HG02885 (cell line): Measurements from ENCODE around the gene SLC12A3.

Experiments used
- ATAC-seq: cut with Tn5 transposase; IDR thresholded peaks from one replicate; pipeline ENCODE4 v1.9.1; 2021; ENCODE audit warnings: mild to moderate bottlenecking; ENCODE audit not compliant: unreplicated experiment, poor library complexity

SLC12A3 gene

GRCh38 chr16:56886826-56887225 lies 21.8 kb downstream of the SLC12A3 start:
- no peak for ATAC-seq

DNA sequence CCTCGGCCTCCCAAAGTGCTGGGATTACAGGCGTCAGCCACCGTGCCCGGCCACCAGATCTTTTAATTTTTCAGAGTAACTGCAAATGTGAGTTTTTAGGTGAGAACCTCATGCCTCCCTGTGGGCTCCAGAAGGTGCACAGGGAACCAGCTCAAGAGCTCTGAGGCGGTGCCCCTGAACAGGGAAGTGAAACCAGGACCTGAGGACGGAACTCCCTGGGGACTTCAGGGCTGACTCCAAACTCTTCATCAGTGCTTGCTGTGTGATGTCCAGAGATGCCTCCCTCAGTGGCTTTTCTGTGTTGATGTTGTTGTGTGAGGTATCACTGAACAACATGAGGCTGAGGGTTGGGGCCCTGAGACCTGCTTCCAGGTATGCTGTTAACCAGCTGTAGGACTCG lies 23.8 kb downstream of the SLC12A3 start:
- ATAC-seq: peak; percentile 82

- ATAC-seq: peak; percentile 34
These were observed 24.2 kb downstream of the SLC12A3 start for GRCh38 chr16:56889206-56889605.

GRCh38 chr16:56891685-56892084 lies 26.7 kb downstream of the SLC12A3 start:
- ATAC-seq: no peak

DNA sequence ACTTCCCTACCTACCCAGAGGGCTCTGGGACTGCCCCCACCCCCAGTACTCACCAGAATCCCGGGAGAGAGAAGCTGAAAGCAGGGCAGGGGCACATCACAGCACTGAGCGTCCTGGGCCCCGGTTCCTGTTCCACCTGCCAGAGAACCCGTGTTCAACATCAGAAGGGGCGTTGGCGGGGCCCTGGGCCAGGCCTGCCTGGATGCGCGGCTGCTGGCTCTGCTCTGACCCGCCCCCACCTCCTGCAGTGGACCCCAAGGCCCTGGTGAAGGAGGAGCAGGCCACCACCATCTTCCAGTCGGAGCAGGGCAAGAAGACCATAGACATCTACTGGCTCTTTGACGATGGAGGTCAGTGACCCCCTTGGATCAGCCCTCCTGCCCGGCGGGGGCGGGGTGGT lies 27.7 kb downstream of the SLC12A3 start:
- ATAC-seq: no peak

DNA sequence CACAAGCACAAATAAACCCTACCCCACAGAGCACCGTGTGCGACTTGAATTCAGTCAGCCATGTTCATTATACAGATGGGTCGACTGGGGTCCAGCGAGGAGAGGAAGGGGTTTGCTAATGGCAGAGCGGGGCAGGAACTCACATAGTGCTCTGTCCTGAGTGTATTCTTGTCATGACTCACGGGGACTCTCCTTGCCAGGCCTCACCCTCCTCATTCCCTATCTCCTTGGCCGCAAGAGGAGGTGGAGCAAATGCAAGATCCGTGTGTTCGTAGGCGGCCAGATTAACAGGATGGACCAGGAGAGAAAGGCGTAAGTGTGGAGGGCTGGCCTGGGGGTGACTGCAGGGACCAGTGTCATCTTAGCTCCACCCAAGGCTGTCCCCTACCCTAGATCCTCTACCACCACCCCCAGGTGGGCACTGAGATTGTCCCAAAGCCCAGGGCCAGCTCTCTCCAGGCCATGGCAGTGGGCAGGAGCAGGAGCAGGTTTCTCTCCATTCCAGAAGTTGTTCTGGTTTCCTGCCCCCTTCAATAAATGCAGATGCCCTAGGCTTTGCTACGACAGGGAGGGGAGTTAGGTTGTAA lies 29.4 kb downstream of the SLC12A3 start:
- no peak for ATAC-seq

GRCh38 chr16:56895813-56896212 lies 30.8 kb downstream of the SLC12A3 start:
- ATAC-seq: no peak

DNA sequence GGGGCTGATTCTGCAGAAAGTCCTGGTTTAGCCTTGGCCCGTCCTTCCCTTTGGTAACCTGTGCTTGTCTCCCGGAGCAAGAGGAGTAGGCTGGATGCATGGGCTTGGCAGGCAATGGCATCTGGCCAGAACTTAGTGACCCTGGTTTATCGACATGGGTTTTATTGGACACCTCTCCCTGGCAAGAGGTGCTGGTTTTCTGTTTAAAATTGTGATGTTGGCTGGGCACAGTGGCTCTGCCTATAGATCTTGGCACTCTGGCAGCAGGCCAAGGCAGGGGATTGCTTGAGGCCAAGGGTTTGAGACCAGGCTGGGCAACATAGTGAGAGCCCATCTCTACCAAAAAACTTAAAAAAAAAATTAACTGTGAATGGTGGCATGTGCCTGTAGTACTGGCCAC lies 31.2 kb downstream of the SLC12A3 start:
- ATAC-seq: no peak

DNA sequence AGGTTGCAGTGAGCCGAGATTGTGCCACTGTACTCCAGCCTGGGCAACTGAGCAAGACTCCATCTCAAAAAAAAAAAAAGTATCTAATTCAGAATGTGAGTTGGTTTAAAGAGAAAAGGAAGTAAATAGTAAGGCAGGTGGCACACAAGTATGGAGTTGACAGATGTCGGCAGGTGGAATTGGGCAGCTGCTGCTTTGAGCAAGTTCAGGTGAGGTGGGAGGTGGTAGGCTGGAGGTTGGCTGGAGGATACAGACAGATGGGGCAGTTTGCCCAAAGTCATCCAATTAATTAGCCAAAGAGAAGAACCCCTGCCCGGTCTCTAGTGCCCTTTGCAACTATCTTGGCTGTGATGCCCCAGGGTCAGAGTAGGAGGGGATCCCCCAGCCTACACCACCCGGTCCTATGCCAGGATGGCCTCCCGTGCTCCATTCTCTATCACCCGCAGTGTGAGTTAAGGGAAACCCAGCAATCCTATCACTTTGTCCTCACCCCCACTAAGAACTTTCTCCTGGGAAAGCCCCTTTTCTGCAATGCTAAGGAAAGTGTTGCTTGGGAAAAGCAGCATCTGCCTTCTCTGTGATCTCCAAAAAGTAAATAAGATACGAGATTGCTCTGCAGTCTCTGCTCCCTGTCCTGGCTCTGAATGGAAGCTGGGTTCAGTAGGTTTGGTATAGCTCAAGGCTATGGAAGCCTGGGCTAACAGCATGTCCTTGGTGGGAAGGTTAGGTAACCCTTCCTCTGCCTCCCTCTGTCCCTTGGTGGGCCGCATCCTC lies 32.2 kb downstream of the SLC12A3 start:
- no peak for ATAC-seq

GRCh38 chr16:56898847-56899246 lies 33.8 kb downstream of the SLC12A3 start:
- ATAC-seq: peak; percentile 82

- no peak for ATAC-seq
These were observed 38.9 kb downstream of the SLC12A3 start for GRCh38 chr16:56903866-56904265.

DNA sequence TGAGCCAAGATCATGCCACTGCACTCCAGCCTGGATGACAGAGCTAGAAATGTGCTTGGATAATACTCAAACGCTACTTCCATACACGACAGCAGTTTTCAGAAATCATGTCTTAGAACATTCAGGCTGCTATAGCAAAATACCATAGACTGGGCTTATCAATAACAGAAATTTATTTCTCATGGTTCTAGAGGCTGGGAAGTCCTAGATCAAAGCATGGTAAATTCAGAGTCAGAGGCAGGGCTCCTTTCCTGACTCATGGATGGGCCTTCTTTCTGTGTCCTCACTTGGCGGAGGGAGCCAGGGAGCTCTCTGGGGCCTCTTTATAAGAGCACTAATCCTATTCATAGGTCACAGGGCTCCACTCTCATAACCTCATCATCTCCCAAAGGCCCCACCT lies 42.4 kb downstream of the SLC12A3 start:
- no peak for ATAC-seq

GRCh38 chr16:56909527-56909979 lies 44.5 kb downstream of the SLC12A3 start:
- no peak for ATAC-seq

GRCh38 chr16:56910112-56910511 lies 45.1 kb downstream of the SLC12A3 start:
- no peak for ATAC-seq

DNA sequence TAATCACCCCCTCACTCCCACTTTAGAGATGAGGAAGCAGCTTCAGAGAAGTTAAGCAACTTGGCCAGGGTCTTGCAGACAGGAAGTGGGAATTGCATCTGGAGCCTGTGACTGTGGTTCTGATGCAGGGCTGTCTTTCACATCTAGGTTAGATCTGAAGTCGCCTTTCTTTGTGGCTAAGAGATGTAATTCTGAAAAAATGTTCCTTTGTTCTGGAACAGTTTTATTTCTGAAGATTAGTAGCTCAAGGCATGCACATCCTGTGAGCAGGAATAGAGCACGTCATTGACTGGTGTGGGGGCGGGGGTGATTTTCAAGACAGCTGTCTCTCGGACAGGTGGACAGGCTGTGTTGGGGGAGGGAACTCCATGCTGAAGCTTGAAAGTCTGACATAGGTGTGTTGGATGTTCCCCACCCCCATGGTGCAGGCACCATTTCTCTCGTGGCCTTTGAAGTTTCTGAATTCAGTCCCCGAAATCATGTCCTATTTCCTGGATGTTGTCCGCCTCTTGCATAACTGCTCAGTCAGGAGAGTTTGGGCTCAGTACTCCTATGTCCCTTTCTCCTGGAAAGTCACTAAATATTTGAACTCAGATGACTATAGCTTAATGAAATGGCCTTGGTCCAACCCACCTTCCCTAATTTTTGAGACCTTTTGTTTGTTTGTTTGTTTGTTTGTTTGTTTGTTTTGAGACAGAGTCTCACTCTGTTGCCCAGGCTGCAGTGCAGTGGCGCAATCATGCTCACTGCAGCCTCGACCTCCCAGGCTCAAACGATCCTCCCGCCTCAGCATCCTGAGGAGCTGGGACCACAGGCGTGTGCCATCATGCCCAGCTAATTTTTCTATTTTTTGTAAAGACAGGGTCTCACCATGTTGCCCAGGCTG lies 45.9 kb downstream of the SLC12A3 start:
- ATAC-seq: no peak

DNA sequence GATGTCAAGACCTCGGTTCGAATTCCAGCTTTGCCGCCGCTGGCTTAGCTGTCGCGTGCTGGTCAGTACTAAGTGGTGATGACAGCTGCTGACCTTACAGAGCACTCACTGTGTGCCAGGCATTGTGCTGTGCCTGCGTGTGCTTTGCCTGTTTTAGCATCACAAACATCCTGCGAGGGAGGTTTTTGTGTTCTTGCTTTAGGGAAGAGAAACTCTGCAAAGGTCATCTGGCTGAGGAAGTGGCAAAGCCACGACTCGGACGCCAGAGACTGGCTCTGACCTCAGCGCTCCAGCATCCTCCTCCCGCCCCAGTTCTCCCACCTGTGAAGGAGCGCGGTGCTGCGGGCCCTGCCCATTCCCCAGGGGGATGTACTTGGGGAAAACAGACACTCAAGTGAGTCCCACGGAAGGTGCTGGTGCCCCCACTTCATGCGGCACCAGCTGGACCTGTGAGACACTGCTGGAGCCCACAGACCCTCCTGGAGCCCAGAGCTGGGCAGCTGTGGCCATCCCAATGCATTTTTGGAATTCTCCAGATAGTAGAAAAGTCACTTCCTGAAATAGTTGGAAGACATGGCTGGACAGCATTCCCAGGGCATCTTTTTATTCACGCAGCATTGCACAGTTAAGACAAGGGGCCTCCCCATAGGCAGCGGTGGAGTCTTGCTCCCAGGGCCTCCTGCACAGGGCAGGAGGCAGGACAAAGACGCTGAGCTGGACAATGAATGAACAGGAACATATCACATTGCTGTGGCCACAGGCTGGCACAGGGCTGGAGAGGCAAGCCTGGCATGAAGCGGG lies 47.0 kb downstream of the SLC12A3 start:
- ATAC-seq: peak; percentile 77

- no peak for ATAC-seq
These were observed 48.0 kb downstream of the SLC12A3 start for GRCh38 chr16:56912746-56913708.

DNA sequence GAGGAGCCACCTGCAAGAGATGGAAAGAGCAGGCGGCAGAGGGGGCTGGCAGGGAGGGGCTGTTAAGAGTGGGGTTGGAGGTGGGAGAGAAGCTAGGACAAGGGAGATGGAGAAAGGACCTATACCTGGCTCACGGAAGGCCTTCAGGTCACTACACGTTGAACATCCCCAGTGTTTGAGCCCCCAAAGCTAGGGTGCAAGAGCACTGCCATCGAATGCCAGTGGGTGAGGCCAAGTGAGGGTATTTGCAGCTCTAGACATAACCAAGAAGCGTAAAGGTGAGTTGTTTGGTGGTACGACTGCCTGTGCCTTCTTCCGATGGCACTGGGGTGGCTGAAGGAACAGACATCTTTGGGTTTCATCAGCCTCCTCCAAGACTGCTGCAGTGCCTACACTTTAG lies 49.9 kb downstream of the SLC12A3 start:
- no peak for ATAC-seq
